Immature natural killer cell (primary cell): ENCODE measurements around the gene B4GALT2. TPM values are rescaled to one million over a fixed set of nuclear protein-coding genes. Genes with fewer than 3 reads are reported as not detected.

Experiments
- DNase-seq, 3 donors: peaks; one replicate each; pipeline ENCODE4 v3.0.0; 2022; ENCODE audit warnings: mixed read lengths in 1 of 3
- H3K27ac Mint-ChIP-seq, 6 donors: one replicate each; pipeline ENCODE4 v1.8.0; 2020; ENCODE audit warnings: mixed read lengths in 6 of 6, mild to moderate bottlenecking in 5 of 6, inconsistent platforms in 4 of 6, moderate library complexity in 3 of 6
- H3K27me3 Mint-ChIP-seq, 3 donors: one replicate each; pipeline ENCODE4 v1.8.0; 2020 to 2021; ENCODE audit warnings: low read depth in 3 of 3, mild to moderate bottlenecking in 3 of 3, mixed read lengths in 3 of 3, moderate library complexity in 3 of 3, inconsistent platforms in 1 of 3
- H3K36me3 Mint-ChIP-seq, 3 donors: one replicate each; pipeline ENCODE4 v1.8.0; 2020; ENCODE audit warnings: mixed read lengths in 3 of 3, inconsistent platforms in 2 of 3, mild to moderate bottlenecking in 2 of 3
- H3K4me1 Mint-ChIP-seq, 2 donors: one replicate each; pipeline ENCODE4 v1.8.0; 2020; ENCODE audit warnings: inconsistent platforms in 2 of 2, mild to moderate bottlenecking in 2 of 2, mixed read lengths in 2 of 2, moderate library complexity in 1 of 2
- H3K4me3 Mint-ChIP-seq, 5 donors: one replicate each; pipeline ENCODE4 v1.8.0; 2020; ENCODE audit warnings: mild to moderate bottlenecking in 5 of 5, mixed read lengths in 5 of 5, inconsistent platforms in 3 of 5, moderate library complexity in 3 of 5
- H3K9me3 Mint-ChIP-seq, 6 donors: one replicate each; pipeline ENCODE4 v1.8.0; 2020; ENCODE audit warnings: mild to moderate bottlenecking in 6 of 6, mixed read lengths in 6 of 6, inconsistent platforms in 4 of 6, moderate library complexity in 3 of 6
- polyA plus RNA-seq, 3 donors: library from polyadenylated mRNA; unstranded; fragments of 300-500 nt; fragmentation: Illumina TruSeq; gene quantifications; one replicate each; pipeline ENCODE4 v1.2.3, GENCODE V29; 2021

Gene B4GALT2
- polyA plus RNA-seq, 3 donors from 2014 or later = 0.48 to 1.6 (median 0.59) TPM

DNA sequence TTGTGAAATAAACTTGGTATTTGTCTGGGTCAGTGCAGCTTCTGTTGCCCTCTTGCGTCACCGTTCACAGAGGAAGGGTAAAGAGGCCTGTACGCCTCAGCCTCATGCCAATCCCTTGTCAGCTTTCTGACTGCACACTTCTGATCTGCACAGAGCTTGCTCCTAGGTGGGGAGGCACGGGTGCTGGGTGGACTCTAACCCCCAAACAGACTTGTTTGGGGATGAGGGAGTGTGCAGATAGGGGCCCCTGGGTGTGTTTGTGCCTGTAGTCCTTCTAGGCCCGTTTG lies 803 bp upstream of the B4GALT2 start:
- no peak for DNase-seq
- Mint-ChIP-seq H3K36me3 (peaks cover 8 to 24% (median 10%) of the 10 kb centered on the region in 3 donors), H3K27ac (peak overlapping the region in 1 of 6 donors; percentile 67), H3K4me1 (peaks cover 47 to 59% of the 10 kb centered on the region in 2 donors), H3K27me3 (peaks cover 3 to 5% (median 5%) of the 10 kb centered on the region in 3 donors), H3K9me3 (peaks cover 0 to 1% (median 0%) of the 10 kb centered on the region in 6 donors), H3K4me3 (peak overlapping the region; percentile 75 to 97 (median 79))

DNA sequence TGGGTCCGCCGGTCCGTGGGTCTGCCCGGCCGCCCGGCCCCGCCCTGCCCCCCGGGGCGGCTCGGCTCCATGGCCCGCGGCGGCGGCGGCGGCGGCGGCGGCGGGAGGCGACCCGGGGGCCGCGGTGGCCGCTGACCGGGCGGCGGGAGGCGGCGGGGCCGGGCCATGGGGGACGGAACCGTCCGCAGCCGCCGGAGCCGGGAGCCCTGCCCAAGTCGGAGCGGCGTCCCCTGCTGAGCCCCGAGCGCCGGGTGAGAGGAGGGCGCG lies 184 bp downstream of the B4GALT2 start:
- H3K4me1 Mint-ChIP-seq = peaks cover 38 to 50% of the 10 kb centered on the region in 2 donors
- no peak overlapping the region for H3K27ac Mint-ChIP-seq
- no peak overlapping the region for H3K4me3 Mint-ChIP-seq

DNA sequence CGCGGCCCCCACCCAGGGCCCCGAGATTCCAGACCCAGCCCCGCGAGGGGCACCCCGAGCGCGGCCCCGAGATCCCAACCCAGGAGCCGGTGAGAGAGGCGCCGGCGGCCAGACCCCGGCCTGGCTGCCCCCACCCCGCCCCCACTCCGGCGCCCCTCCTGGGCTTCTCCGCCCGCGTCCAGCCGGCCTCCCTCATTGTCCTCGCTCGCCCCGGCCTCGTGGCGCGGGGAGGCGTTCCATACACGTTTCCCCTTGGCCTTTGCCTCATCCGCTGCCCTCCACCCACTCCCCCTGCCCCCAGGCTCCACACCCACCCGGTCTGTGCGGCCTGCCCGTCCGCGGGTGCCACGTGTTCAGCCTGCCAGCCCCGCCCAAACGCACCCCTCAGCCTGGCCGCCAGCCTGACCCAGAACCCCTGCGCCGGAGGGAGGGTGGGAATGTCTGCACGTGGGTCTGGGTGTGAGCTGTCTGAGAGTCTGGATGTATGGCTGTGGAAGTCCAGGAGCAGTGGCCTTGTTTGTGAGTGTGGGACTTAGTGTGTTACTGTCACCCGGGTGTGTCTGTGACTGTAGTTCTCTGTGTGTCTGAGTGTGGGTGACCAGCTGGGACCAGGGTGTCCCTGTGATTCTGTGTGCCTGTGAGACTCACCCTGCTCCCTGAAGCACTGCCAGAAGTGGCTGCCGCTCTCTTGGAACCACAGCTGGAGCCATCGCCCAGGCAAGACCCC lies 681 bp downstream of the B4GALT2 start:
- H3K27me3 Mint-ChIP-seq = peaks cover 3 to 9% (median 5%) of the 10 kb centered on the region in 3 donors
- H3K27ac Mint-ChIP-seq = peak overlapping the region in 4 of 6 donors; percentile 22 to 86 (median 56)
- peaks cover 8 to 24% (median 10%) of the 10 kb centered on the region in 3 donors for H3K36me3 Mint-ChIP-seq
- peak in 2 of 3 donors; percentile 15 to 23 for DNase-seq
- no peaks in the 10 kb centered on the region for H3K9me3 Mint-ChIP-seq
- H3K4me3 Mint-ChIP-seq = peak overlapping the region; percentile 84 to 92 (median 89)
- peaks cover 34 to 45% of the 10 kb centered on the region in 2 donors for H3K4me1 Mint-ChIP-seq

More for the DNA sequence above, 184 bp downstream of the B4GALT2 start:
- H3K9me3 Mint-ChIP-seq = peaks cover 0 to 1% (median 0%) of the 10 kb centered on the region in 6 donors
- peaks cover 3 to 9% (median 5%) of the 10 kb centered on the region in 3 donors for H3K27me3 Mint-ChIP-seq
- no peak for DNase-seq
- peaks cover 8 to 24% (median 10%) of the 10 kb centered on the region in 3 donors for H3K36me3 Mint-ChIP-seq

DNA sequence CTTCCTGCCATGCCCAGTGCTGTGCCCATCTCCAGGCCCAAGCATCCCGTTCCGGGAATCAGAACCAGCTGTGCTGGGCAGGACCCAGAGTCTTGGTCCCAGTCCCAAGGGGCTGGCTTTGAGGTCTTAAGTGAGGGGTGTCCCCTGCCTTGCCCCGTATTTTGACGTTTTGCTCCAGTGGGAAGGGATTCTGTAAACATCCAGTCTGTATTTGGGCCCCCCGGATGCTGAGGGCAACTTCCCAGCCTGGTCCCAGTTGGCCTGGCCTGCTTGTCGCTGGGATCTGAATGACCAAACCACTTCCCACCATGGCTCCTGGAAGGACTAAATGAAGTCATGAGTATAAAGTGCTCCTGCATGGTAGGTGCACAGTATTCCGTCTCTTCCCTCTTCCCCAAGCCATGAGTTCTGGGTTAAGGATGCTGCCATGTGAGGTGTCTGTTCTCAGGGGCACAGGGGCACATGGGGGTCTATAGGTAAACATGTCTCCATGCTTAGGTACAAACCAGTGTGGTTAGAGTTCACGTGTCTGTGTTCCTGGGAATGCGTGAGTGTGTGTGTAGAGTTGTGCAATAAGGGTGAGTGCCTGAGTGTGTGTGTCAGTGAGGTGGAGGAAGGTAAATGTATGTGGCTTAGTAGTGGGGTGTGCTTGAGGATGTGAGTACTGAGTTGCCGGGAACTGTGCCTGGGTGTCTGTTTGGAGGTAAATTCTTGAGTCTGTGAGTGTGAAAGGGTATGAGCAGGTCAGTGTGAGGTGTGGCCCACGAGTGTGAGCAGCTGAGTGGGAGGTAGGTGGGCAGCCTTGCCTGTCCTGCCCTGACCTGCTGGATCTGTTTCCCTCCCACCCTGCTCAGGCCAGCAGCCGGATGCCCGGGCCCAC lies 1.5 kb downstream of the B4GALT2 start:
- H3K27ac Mint-ChIP-seq = peak overlapping the region in 2 of 6 donors; percentile 0 to 73

DNA sequence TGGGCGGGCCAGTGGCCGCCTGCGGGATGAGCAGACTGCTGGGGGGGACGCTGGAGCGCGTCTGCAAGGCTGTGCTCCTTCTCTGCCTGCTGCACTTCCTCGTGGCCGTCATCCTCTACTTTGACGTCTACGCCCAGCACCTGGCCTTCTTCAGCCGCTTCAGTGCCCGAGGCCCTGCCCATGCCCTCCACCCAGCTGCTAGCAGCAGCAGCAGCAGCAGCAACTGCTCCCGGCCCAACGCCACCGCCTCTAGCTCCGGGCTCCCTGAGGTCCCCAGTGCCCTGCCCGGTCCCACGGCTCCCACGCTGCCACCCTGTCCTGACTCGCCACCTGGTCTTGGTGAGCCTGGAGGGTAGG lies 2.1 kb downstream of the B4GALT2 start:
- Mint-ChIP-seq H3K27ac (no peak overlapping the region), H3K4me3 (no peak overlapping the region), H3K9me3 (no peaks in the 10 kb centered on the region), H3K27me3 (peaks cover 2 to 6% (median 5%) of the 10 kb centered on the region in 3 donors), H3K4me1 (peaks cover 28 to 37% of the 10 kb centered on the region in 2 donors), H3K36me3 (peaks cover 8 to 24% (median 10%) of the 10 kb centered on the region in 3 donors)
- no peak for DNase-seq

More for the DNA sequence above, 1.5 kb downstream of the B4GALT2 start:
- peaks cover 34 to 43% of the 10 kb centered on the region in 2 donors for H3K4me1 Mint-ChIP-seq
- H3K4me3 Mint-ChIP-seq = peak overlapping the region; percentile 48 to 92 (median 87)
- no peak for DNase-seq
- peaks cover 2 to 6% (median 5%) of the 10 kb centered on the region in 3 donors for H3K27me3 Mint-ChIP-seq
- H3K9me3 Mint-ChIP-seq = no peaks in the 10 kb centered on the region
- peaks cover 8 to 24% (median 10%) of the 10 kb centered on the region in 3 donors for H3K36me3 Mint-ChIP-seq

DNA sequence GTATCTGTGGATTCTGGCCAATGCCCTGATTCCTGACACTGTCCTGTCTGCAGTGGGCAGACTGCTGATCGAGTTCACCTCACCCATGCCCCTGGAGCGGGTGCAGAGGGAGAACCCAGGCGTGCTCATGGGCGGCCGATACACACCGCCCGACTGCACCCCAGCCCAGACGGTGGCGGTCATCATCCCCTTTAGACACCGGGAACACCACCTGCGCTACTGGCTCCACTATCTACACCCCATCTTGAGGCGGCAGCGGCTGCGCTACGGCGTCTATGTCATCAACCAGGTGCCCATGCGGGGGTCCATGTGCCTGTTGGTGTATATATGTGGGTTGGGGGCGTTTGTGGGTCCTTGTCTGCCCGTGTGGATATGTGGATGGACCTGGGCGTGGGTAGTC lies 2.6 kb downstream of the B4GALT2 start:
- no peaks in the 10 kb centered on the region for H3K9me3 Mint-ChIP-seq
- no peak overlapping the region for H3K4me3 Mint-ChIP-seq
- H3K27me3 Mint-ChIP-seq = peaks cover 2 to 6% (median 5%) of the 10 kb centered on the region in 3 donors
- H3K4me1 Mint-ChIP-seq = peaks cover 23 to 33% of the 10 kb centered on the region in 2 donors
- peaks cover 8 to 20% (median 10%) of the 10 kb centered on the region in 3 donors for H3K36me3 Mint-ChIP-seq
- no peak for DNase-seq
- no peak overlapping the region for H3K27ac Mint-ChIP-seq

DNA sequence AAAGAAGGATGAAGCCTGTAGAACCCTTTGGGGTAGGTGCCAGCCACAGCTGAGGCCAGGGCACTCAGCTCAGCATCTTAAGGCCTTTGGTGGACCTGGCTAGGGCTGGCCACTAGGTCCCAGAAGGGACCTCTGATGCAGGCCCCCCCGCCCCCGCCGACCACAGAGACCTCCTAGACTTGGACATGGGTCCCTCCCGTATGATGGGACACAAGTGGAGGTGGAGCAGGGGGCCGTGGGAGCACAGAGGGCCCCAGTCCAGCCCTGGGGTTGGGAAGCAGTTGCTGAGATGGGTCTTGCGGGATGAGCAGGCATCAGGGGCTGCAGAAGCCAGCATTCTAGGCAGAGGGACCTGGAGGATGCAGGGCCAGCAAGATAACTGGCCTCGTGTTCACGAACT lies 3.2 kb downstream of the B4GALT2 start:
- Mint-ChIP-seq H3K4me1 (peaks cover 17 to 27% of the 10 kb centered on the region in 2 donors), H3K27me3 (peaks cover 2 to 5% (median 4%) of the 10 kb centered on the region in 3 donors), H3K4me3 (no peak overlapping the region), H3K9me3 (no peaks in the 10 kb centered on the region), H3K27ac (no peak overlapping the region), H3K36me3 (peaks cover 3 to 14% (median 7%) of the 10 kb centered on the region in 3 donors)
- no peak for DNase-seq

DNA sequence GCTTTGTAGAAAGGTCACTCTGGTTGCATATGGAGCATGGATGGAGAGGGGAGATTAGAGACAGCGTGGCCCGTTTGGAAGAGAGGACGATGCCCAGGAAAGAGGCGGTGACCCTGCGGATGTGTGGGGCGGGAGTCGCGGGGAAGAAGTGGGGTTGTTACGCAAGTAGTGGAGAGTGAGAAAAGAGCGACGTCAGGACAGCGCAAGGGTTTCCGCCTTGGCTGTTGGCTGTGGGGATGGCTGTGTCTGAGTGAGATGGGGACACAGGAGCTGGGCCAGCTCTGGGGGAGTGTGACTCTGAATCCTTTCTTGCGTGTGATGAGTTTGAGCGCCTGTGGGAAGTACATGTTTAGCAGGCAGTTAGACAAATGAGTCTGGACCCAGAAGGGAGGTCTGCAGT lies 3.8 kb downstream of the B4GALT2 start:
- Mint-ChIP-seq H3K4me1 (peaks cover 11 to 21% of the 10 kb centered on the region in 2 donors), H3K36me3 (peaks cover 0 to 9% (median 4%) of the 10 kb centered on the region in 3 donors), H3K9me3 (no peaks in the 10 kb centered on the region), H3K27me3 (peaks cover 2 to 5% (median 4%) of the 10 kb centered on the region in 3 donors), H3K4me3 (no peak overlapping the region), H3K27ac (peak overlapping the region in 1 of 6 donors; percentile 46)
- no peak for DNase-seq

DNA sequence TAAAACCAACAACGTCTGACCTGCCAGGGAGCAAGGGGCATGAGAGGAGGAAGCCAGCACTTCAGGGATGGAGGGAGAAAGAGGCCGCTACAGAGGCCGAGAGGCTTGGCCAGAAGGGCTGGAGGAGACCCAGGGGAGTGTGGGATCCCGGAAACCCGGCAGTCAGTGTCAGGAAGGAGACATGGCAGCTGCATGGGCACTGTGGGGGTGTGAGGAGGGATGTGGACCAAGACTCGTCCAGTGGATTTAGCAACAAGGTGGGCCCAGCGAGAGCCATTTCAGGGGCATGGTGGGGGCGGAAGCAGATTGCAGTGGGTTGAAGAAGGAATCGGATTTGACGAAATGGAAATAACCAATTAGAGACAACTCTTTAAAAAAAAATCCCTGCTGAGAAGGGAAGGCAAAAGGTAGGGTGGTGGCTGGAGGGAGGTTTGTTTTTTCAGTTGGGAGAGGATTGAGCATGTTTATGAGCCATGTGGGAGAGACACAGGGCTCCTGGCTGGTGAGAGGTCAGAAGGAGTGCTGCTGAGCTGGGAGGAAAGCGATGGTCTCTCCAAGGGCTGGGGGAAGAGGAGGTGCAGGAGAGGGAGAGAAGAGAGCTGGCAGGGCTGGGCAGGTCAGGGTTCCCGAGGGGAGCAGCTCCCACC lies 4.4 kb downstream of the B4GALT2 start:
- H3K9me3 Mint-ChIP-seq = no peaks in the 10 kb centered on the region
- peaks cover 5 to 16% of the 10 kb centered on the region in 2 donors for H3K4me1 Mint-ChIP-seq
- no peak for DNase-seq
- H3K4me3 Mint-ChIP-seq = no peak overlapping the region
- no peak overlapping the region for H3K27ac Mint-ChIP-seq
- H3K36me3 Mint-ChIP-seq = peaks cover 0 to 4% (median 4%) of the 10 kb centered on the region in 3 donors
- peaks cover 2 to 5% (median 4%) of the 10 kb centered on the region in 3 donors for H3K27me3 Mint-ChIP-seq

DNA sequence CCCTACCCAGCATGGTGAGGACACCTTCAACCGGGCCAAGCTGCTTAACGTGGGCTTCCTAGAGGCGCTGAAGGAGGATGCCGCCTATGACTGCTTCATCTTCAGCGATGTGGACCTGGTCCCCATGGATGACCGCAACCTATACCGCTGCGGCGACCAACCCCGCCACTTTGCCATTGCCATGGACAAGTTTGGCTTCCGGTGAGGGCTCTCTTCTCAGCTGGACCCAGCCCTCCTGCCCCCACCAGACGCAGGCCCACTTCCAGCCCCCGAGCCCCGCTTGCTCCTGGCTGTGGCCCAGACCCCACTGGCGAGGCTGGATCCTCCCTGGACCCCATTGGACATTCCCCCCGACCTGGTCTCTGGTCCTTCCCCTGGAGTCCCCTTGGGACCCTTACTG lies 5.8 kb downstream of the B4GALT2 start:
- Mint-ChIP-seq H3K4me1 (peaks cover 0 to 9% of the 10 kb centered on the region in 2 donors), H3K4me3 (no peak overlapping the region), H3K27me3 (peaks cover 0 to 4% (median under 1%) of the 10 kb centered on the region in 3 donors), H3K9me3 (no peaks in the 10 kb centered on the region), H3K27ac (no peak overlapping the region), H3K36me3 (peaks cover 0 to 4% (median 0%) of the 10 kb centered on the region in 3 donors)
- no peak for DNase-seq

DNA sequence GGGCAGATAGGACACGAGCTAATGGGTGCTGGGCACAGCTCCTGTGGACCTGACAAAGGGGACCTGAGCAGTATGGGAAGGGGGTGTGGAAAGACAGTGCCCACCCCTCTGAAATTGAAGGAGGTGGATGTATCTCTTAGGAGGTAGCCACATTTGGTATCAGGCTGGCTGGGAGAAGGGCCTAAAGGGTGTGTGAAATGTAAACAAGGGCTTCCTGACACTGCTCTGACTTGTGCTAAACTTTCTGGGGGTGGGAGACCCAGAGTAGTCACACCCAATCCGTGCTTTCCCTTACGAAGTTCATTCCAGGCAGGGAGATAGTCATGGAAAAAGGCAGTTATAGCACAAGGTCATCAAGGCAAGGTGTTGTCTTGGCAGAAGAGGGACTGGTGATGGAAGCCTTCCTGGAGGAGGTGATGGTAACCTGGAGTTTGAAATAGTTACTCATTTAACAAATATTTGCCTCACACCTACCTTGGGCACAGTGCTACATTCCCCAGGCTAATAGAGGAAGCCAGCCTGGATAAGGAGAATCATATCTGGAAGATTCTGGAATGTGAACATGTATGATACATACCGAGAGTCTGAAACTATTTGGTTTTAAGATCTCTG lies 7.1 kb downstream of the B4GALT2 start:
- DNase-seq = no peak
- no peaks in the 10 kb centered on the region for H3K36me3 Mint-ChIP-seq
- no peak overlapping the region for H3K4me3 Mint-ChIP-seq
- H3K27ac Mint-ChIP-seq = no peak overlapping the region
- H3K9me3 Mint-ChIP-seq = no peaks in the 10 kb centered on the region
- peaks cover 0 to 4% (median 0%) of the 10 kb centered on the region in 3 donors for H3K27me3 Mint-ChIP-seq
- peaks cover 0 to 3% of the 10 kb centered on the region in 2 donors for H3K4me1 Mint-ChIP-seq

DNA sequence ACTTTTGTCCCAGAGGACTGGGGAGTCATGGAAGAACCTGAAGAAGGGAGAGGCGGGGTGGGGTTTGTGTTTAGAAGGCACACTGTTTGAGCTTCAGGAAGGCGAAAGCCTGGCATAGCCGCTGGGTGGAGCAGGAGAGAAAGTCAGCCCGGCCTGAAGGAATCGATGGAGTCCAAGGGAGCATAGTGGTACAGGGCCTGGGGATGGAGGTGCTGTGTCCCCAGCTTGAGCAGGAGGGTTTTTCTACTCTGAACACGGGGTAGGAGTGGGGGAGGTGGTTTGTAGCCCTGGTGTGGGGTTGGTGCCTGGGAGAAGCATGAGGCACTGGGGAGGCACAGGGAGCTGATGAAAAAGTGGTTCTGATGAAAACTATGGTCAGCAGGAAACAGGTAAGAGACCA lies 7.7 kb downstream of the B4GALT2 start:
- H3K27me3 Mint-ChIP-seq = peaks cover 0 to 8% (median 0%) of the 10 kb centered on the region in 3 donors
- DNase-seq = no peak
- H3K36me3 Mint-ChIP-seq = no peaks in the 10 kb centered on the region
- peaks cover 0 to 7% of the 10 kb centered on the region in 2 donors for H3K4me1 Mint-ChIP-seq
- no peak overlapping the region for H3K4me3 Mint-ChIP-seq
- no peak overlapping the region for H3K27ac Mint-ChIP-seq
- no peaks in the 10 kb centered on the region for H3K9me3 Mint-ChIP-seq

DNA sequence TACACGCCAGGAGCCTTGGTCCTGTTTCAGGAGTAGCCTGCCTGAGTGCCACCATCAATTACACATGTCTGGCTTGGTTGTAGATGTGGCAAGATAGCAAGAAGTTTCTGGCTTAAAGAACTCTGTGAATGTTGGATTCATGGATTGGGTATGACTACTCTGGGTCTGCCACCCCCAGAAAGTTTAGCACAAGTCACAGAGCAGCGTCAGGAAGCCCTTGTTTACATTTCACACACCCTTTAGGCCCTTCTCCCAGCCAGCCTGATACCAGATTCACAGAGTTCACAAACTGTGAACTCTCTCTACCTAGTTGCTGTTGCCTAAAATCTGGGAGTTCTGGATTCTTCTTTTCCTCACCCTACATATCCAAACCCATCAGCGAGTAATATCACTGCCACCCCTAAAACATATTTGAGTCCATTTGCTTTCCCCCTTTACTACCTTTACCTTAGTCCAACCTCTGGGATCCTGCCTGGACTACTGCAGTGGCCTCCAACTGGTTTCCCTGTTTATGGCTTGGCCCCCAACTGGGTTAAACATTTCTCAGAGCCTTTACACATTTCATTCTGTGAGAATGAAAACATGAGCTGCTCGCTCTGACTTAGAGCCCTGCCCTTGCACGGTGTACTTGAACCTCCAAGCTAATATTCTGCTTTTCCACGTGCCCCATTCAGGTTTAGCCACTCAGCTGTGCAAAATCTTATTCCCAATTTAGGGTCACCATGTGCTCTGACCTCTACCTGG lies 8.3 kb downstream of the B4GALT2 start:
- H3K27ac Mint-ChIP-seq = no peak overlapping the region
- H3K4me1 Mint-ChIP-seq = peaks cover 0 to 10% of the 10 kb centered on the region in 2 donors
- no peaks in the 10 kb centered on the region for H3K9me3 Mint-ChIP-seq
- no peaks in the 10 kb centered on the region for H3K36me3 Mint-ChIP-seq
- H3K4me3 Mint-ChIP-seq = no peak overlapping the region
- peaks cover 0 to 8% (median 0%) of the 10 kb centered on the region in 3 donors for H3K27me3 Mint-ChIP-seq
- DNase-seq = no peak
